Motor neuron (in vitro differentiated cells): ENCODE results near the gene ZNF785. TPM values are rescaled to one million over a fixed set of nuclear protein-coding genes. Genes with fewer than 3 reads are reported as not detected.
"Not testable (repeated sequence)": the region's sequence is repeated elsewhere in the genome, so short reads cannot be mapped to it uniquely, and the experiment has no call there.

Source experiments
- ATAC-seq, 8 experiments: fragments of 200-7000 bp; cut with Tn5 transposase; replicated peaks in 6 of 8; 2 replicates each; pipeline ENCODE4 v1.8.0; 2021; ENCODE audit warnings: mild to moderate bottlenecking in 8 of 8, moderate library complexity in 8 of 8
- H3K27ac ChIP-seq, 2 donors: fragments of 250-450 bp; sonication (Bioruptor Pico); 2 replicates each; pipeline ENCODE4 v1.9.0; 2021; ENCODE audit warnings: antibody characterized with exemption in 2 of 2, mild to moderate bottlenecking in 2 of 2, moderate library complexity in 1 of 2
- H3K4me1 ChIP-seq, 2 donors: fragments of 250-450 bp; sonication (Bioruptor Pico); replicated peaks in 1 of 2; 2 replicates each; pipeline ENCODE4 v1.6.1; 2021; ENCODE audit warnings: antibody characterized with exemption in 2 of 2, mild to moderate bottlenecking in 2 of 2, moderate library complexity in 1 of 2
- H3K4me3 ChIP-seq, 5 donors: fragments of 250-450 bp; sonication (Bioruptor Pico); 2 replicates each; pipeline ENCODE4 v1.9.0; 2021; ENCODE audit warnings: antibody characterized with exemption in 5 of 5, mild to moderate bottlenecking in 5 of 5, moderate library complexity in 4 of 5
- WGBS, 10 experiments: fragments of 450-650 bp; shearing (Covaris generic); methylation state at CpG; one replicate each; pipeline ENCODE4 v1.0.0; 2022; 5-methylcytosine and 5-hydroxymethylcytosine counted together
- in situ Hi-C, 9 experiments: fragments of 400-800 bp; cut with MboI; loops; one replicate each; pipeline ENCODE4 v1.15.0; 2021; ENCODE audit warnings: low sequenced_read_pairs in 9 of 9, low pct_unique_long_range_greater_than_20kb in 2 of 9; ENCODE audit not compliant: unreplicated experiment in 9 of 9
- total RNA-seq, 8 experiments: library from RNA; unstranded; fragments of 300-600 nt; gene quantifications; 2 replicates each; pipeline versions ENCODE4 v1.2.3 to v1.2.4, GENCODE V29; 2022

The ZNF785 gene
- total RNA-seq, 8 experiments from 2014 or later, result 4.9 to 15.0 (median 11.2) TPM

DNA sequence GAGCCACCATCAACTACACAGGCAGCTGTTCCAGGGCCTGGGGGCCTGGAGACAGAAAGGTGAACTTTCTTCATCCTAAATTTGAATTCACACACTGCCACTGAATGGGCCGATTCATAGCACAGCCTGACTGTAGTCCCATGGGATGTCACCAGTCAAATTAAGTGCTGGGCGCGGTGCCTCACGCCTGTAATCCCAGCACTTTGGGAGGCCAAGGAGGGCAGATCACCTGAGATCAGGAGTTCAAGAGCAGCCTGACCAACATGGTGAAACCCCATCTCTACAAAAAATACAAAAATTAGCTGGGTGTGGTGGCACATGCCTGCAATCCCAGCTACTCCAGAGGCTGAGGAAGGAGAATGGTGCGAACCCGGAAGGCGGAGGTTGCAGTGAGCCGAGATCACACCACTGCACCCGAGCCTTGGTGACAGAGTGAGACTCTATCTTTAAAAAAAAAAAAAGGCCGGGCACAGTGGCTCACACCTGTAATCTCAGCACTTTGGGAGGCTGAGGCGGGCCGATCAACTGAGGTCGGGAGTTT, 45.4 kb downstream of the ZNF785 start:
- H3K4me3 ChIP-seq, ATAC-seq, in situ Hi-C loops, H3K27ac ChIP-seq: not testable (repeated sequence)
- peaks cover 13 to 27% of the 10 kb centered on the region in 2 donors for H3K4me1 ChIP-seq
- WGBS, 10 experiments, result 60 to 100% (median 100%) methylated on average over 1 to 11 of the region's 13 CpGs; no CpG with 5 or more reads in 5 of the 10 experiments

DNA sequence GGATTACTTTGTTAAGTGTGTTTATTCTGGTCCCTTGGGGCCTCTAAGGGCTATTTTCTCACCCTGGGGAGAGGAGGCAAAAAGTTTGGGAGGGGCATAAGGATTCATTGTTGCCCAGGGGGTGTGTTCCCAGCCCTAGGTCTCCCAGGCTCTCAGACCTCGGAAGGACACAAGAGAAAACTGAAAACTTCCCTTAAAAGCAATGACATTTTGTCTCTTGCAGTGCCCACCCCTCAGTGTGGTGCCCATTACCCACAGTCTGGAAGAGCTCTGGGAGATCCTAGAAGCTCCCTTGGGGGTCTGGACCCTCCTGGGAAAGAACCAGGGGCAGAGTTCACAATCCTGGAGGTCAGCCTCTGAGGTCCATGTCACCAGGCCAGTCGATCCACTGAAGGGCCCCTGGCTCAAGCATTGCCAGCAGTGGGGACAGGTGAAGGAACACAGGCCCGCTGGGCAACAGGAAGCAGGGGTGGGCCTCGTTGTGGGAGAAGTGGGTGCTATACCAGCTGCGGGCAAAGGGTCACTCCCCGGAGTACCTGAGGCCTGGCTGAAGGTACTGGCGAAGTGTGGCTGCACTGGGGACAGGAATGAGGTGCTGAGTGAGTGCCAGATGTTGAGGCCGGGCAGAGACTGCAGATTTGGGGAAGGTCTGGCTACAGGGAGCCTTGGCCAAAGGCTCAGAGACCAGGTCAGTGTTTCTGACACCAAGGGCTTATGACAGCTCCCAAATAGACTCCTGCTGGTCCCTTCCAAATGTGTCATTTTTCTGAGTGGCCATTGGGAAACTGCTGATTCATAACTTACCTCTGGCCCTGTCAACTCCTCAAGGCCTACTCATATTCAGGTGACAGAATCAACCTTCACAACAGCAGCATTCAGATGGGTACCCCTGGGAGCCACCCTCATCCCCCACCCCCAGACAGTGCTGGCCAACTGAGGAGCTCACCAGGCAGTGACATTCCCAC, 46.2 kb downstream of the ZNF785 start:
- Histone ChIP-seq H3K27ac (no peak overlapping the region), H3K4me1 (peaks cover 13 to 23% of the 10 kb centered on the region in 2 donors), H3K4me3 (no peak overlapping the region)
- in situ Hi-C loops, result no loop called here
- no peak for ATAC-seq
- 20 to 100% (median 85%) methylated on average over 1 to 2 of the region's 8 CpGs; no CpG with 5 or more reads in 4 of the 10 experiments for WGBS, 10 experiments

- ATAC-seq, in situ Hi-C loops, H3K27ac ChIP-seq: not testable (repeated sequence)
- WGBS, 10 experiments, result 91 to 100% (median 94%) methylated on average over 2 to 13 of the region's 13 CpGs; no CpG with 5 or more reads in 1 of the 10 experiments
- peak overlapping the region in 1 of 5 donors; percentile 53 for H3K4me3 ChIP-seq
- peaks cover 16 to 28% of the 10 kb centered on the region in 2 donors for H3K4me1 ChIP-seq
Observed at GRCh38 chr16:30536391-30537024, 49.0 kb downstream of the ZNF785 start.

DNA sequence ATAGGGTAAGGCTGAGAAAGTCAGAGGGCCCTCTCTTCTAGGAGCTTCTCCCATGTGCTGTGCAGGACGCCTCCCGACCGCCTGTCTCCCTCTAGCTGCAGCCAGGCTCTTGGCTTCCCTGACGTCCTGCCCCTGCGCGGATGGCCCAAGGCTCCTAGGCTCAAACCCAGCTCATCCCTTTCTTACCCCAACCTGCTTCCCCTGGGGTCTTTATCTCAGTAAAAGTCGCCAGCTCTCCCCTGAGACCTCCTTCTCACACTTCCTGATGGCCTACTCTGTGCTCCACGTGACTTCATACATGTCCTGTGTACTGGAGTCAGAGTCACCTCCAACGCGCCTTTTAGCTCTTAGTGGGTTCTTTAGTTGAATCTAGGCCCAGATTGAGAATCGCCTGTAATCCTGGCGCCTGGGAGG, 49.7 kb downstream of the ZNF785 start:
- Histone ChIP-seq H3K4me3 (peak overlapping the region; percentile 48 to 61 (median 53)), H3K4me1 (peaks cover 14 to 21% of the 10 kb centered on the region in 2 donors), H3K27ac (peak overlapping the region; percentile 84 to 85)
- in situ Hi-C loops, result no loop called here
- WGBS, 10 experiments, result 13 to 100% (median 44%) methylated on average over 1 to 9 of the region's 12 CpGs; no CpG with 5 or more reads in 2 of the 10 experiments
- peak; percentile 60 to 79 (median 75) for ATAC-seq

GRCh38 chr16:30535106-30535776, 50.3 kb downstream of the ZNF785 start:
- WGBS, 10 experiments, result 0 to 22% (median 7%) methylated on average over 1 to 17 of the region's 18 CpGs; no CpG with 5 or more reads in 1 of the 10 experiments
- Histone ChIP-seq H3K4me3 (peak overlapping the region; percentile 48 to 61 (median 53)), H3K4me1 (peaks cover 14 to 21% of the 10 kb centered on the region in 2 donors), H3K27ac (peak overlapping the region; percentile 84 to 85)
- in situ Hi-C loops, result no loop called here
- ATAC-seq, result peak; percentile 2 to 12 (median 6)

DNA sequence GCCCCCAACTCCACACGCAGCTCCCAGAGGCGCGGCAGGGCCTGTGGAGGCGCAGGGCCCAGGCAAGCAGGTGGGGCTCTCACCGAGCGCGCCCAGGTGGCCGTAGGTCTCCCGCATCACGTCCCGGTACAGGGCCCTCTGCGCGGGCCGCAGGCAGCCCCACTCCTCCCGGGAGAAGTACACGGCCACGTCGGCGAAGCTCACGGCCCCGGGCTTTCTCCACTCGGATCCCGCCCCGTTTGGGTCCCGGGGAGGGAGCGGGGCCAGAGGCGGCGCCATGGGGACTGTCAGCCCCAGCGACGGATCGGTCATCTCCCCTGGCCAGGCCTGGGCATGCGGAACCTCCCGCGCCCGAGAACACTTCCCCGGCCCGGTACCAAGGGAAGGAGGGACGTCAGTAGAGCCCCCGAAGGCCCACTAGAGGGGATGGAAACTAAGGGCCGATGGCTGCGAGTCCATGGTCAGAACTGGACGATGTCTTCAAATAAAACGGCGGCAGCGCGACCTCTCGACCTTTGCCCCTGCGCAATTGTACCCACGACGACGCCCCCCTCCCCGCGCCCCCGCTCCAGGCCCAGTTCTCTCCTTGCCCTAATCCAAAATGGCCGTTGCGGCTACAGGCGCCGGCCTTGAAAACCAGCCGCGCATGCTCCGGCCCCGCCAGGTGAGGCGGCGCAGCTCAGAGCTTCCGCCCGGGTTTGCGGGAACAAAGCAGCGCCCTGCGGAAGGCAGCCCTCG, 51.0 kb downstream of the ZNF785 start, which contains the start of gene ZNF747:
TSS of gene ZNF747 (minus strand) at position 491 of the 738 bp plus-strand sequence. CDS start at position 312, 179 bp downstream.
- H3K4me1 ChIP-seq, result peaks cover 14 to 21% of the 10 kb centered on the region in 2 donors
- ATAC-seq, result peak; percentile 75 to 89 (median 84)
- H3K27ac ChIP-seq, result peak within 1 kb of the TSS; percentile 84 to 85
- whole genome bisulfite sequencing, 10 experiments, result 0% methylated on average over 1 to 5 of the region's 70 CpGs; no CpG with 5 or more reads in 6 of the 10 experiments
- H3K4me3 ChIP-seq, result peak within 1 kb of the TSS; percentile 48 to 61 (median 53)
- in situ Hi-C loops, result no loop called here

DNA sequence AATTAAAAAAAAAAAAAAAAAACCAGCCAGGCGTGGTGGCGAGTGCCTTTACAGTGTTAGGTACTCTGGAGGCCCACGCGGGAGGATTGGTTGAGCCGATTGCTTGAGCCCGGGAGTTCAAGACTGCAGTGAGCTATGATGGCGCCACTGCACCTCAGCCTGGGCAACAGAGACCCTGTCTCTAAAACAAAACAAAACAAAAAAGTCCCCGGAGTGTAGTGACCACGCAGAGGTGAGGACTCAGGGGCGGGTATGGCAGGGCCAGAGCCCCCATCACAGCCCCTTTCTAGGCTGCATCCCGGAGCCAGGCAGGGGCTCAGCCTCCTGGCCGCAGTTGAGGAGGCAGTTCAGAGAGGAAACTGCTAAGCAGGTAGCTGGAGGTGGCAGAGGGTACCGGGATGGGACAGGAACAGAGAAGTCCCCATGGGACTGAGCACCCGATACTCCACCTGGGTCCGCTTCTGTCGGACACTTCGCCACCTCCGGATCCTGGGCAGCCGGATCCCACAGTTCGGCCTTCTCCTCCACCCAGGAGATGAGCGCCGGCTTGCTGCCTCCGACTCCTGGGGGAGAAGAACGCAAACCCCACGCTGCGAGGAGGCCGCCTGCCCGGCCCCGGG, 51.6 kb downstream of the ZNF785 start:
- peaks cover 14 to 21% of the 10 kb centered on the region in 2 donors for H3K4me1 ChIP-seq
- in situ Hi-C loops, result no loop called here
- H3K4me3 ChIP-seq, result peak overlapping the region; percentile 48 to 61 (median 53)
- ATAC-seq, result peak in 2 of 8 experiments; percentile 0 to 3
- WGBS, 10 experiments, result 0 to 74% (median 35%) methylated on average over 1 to 8 of the region's 29 CpGs; no CpG with 5 or more reads in 2 of the 10 experiments
- peak overlapping the region; percentile 84 to 85 for H3K27ac ChIP-seq

DNA sequence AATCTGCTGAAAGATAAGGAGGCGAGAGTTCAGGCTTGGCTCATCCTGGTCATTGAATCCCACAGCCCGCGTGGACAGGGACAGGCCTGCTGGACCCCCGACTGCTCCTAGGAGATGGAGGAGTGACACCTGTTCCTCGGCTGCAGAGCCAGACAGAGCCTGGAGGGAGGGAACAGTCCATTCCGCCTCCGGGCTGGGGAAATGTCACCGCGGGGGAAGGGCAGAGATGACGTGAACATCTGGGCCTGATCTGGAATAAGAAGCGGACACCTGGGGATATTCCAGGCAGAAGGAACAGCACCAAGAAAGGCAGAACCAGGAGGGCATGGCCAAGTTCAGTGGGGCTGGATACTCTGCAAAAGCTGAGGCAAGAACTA, 52.4 kb downstream of the ZNF785 start:
- no peak overlapping the region for H3K27ac ChIP-seq
- peaks cover 14 to 21% of the 10 kb centered on the region in 2 donors for H3K4me1 ChIP-seq
- in situ Hi-C loops, result no loop called here
- no peak for ATAC-seq
- 74 to 87% methylated on average over 7 of the region's 11 CpGs; no CpG with 5 or more reads in 8 of the 10 experiments for WGBS, 10 experiments
- H3K4me3 ChIP-seq, result no peak overlapping the region

DNA sequence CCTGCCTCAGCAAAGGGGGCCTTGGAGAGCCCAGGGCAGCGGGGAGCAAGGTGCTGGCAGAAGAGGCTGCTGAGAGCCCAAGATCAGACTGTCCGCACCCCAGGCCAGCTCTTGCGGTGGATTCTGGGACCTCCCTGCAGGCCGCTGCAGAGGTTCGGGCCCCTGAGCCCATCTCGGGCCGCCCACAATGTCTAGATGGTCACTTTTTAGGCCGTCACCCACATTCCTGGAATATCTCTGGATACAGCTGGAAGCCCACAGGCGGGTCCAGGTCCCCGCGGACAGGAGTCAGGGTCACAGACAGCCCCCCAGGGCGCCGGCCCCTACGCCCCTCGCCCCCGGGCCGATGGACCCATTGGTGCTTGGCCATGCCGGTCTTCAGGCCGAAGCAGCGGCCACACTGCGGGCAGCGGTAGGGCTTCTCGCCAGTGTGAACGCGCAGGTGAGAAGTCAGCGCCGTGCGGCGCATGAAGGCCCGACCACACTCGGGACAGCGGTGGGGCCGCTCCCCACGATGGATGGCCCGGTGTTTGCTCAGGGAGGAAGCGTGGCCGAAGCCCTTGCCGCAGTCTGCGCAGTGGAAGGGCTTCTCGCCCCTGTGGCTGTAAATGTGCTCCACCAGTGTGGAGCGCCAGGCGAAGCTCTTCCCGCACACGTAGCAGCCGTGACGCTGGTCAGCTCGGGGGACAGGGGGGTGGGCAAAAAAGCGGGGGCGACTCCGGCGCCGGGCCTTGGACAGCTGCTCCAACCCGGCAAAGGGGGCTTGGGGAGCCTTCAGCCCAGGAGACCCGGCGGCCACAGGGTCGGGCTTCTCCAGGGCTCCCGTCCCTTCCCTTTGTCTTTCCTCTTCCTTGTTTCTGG, 53.0 kb downstream of the ZNF785 start:
- 85 to 100% (median 97%) methylated on average over 1 to 27 of the region's 57 CpGs; no CpG with 5 or more reads in 7 of the 10 experiments for WGBS, 10 experiments
- Histone ChIP-seq H3K4me1 (peaks cover 20 to 27% of the 10 kb centered on the region in 2 donors), H3K27ac (no peak overlapping the region), H3K4me3 (no peak overlapping the region)
- in situ Hi-C loops, result no loop called here
- no peak for ATAC-seq
